ENCODE data around the gene CDH24. TPM values are rescaled to one million over a fixed set of nuclear protein-coding genes. Genes with fewer than 3 reads are reported as not detected.

Gene CDH24
- total and polyA plus RNA-seq, 9 of the 15 experiments (the other 6 are each of a cell fraction or from before 2014, with no cell fraction given) = 0.04 to 16.2 (median 4.9) TPM

- peaks cover 11 to 51% of the 10 kb centered on the region in 2 experiments for H3K4me1 ChIP-seq (replicated peaks in 1 of 2; ENCODE audit: control insufficient read depth in 2 of 2, insufficient read depth in 2 of 2, low read length in 2 of 2)
- 0 out of 2 replicates have a peak, but pooled peaks cover 2% of the 10 kb centered on the region for H4K20me1 ChIP-seq (replicated peaks; ENCODE audit: control insufficient read depth, insufficient read depth, low read length)
- no TSS peak for BruUV-seq (replicated peaks)
- H3K9ac ChIP-seq (ENCODE audit: insufficient read depth in 1 of 2, low read depth in 2 of 2, low read length in 2 of 2) = peak overlapping the region in 1 of 2 experiments; percentile 72; a peak in 1 of 4 replicates
- H3K27me3 ChIP-seq (ENCODE audit: control insufficient read depth in 2 of 2, insufficient read depth in 2 of 2, low read length in 2 of 2) = no peaks in the 10 kb centered on the region
- 51% methylated on average over 5 of the region's 6 CpGs for WGBS (ENCODE audit: insufficient coverage, low coverage, missing lambda C conversion rate)
- FAIRE-seq (no peak), DNase-seq (ENCODE audit: extremely low read depth in 1 of 4, low spot score in 3 of 4) (peak in 2 of 4 experiments; percentile 42), ATAC-seq (no peak; the same call in 2 of the 3 replicates)
- ChIA-PET CTCF (ENCODE audit: low intra/inter-chr PET ratio) (interaction anchor here (0.8 to 9.2 kb wide), 5 partner anchors 49 to 499 kb away, joined by 3 to 141 read pairs (median 6); partner anchors contain the start of gene AJUBA), POLR2A (interaction anchor here (0.6 to 2.0 kb wide), 9 partner anchors 21 to 239 kb away, joined by 3 to 14 read pairs (median 3); partner anchors contain the start of genes HAUS4 and PSMB5)
- no peak overlapping the region for H2AFZ ChIP-seq (ENCODE audit: low read depth, low read length)
- in situ Hi-C loops (cut with MboI) (no loop called here), intact Hi-C loops (cut with micrococcal nuclease) (loop anchor here (1.0 kb wide), 2 partner anchors 54 to 61 kb away; no protein-coding TSS in a partner anchor)
- no peak overlapping the region for H3K27ac ChIP-seq (ENCODE audit: extremely low read depth, low read depth, low read length)
- peak overlapping the region; percentile 74; the same call in 1 of the 2 replicates for H3K4me2 ChIP-seq (ENCODE audit: insufficient read depth, low read length)
- no peak overlapping the region for H3K4me3 ChIP-seq
- no peaks in the 10 kb centered on the region; the same call in 2 of the 3 replicates for H3K79me2 ChIP-seq (ENCODE audit: control insufficient read depth, insufficient read depth, low read length)
- peaks cover 21% of the 10 kb centered on the region; the same call in 2 of the 3 replicates for H3K36me3 ChIP-seq (ENCODE audit: control insufficient read depth, insufficient read depth, low read length)
- H3K9me3 ChIP-seq (replicated peaks; ENCODE audit: control insufficient read depth, insufficient read depth, low read depth, low read length) = no peaks in the 10 kb centered on the region
- no peaks in the 10 kb centered on the region for H3K9me1 ChIP-seq (ENCODE audit: control insufficient read depth, insufficient read depth, low read length)
- TF ChIP-seq RFX1 (IDR thresholded peaks at IDR 0.05) = no peak
- no peak for TF ChIP-seq ZEB2 (IDR thresholded peaks at IDR 0.05)
- TF ChIP-seq SNIP1 (IDR thresholded peaks at IDR 0.05; ENCODE audit: low read depth) = no peak
- TF ChIP-seq ARNT (IDR thresholded peaks at IDR 0.05) = no peak
- TF ChIP-seq REST (IDR thresholded peaks at IDR 0.05; ENCODE audit: borderline replicate concordance) = peak; percentile 4; the same call in 1 of the 2 replicates
- TF ChIP-seq REST (CRISPR knock-in tag; IDR thresholded peaks at IDR 0.05; ENCODE audit: low read depth) = no peak
- no peak for TF ChIP-seq STAT6 (CRISPR knock-in tag; IDR thresholded peaks at IDR 0.05)
- TF ChIP-seq NFIC (IDR thresholded peaks at IDR 0.05) = 0 out of 2 replicates have a peak, but pooled peaks have one; percentile 68
- no peak for TF ChIP-seq RNF2 (IDR thresholded peaks at IDR 0.05)
- TF ChIP-seq ZSCAN32 (CRISPR knock-in tag; IDR thresholded peaks at IDR 0.05) = no peak
These were observed 1.6 kb downstream of the CDH24 start for GRCh38 chr14:23055621-23056144.
